Measurements from ENCODE around the gene RETREG2.

DNA sequence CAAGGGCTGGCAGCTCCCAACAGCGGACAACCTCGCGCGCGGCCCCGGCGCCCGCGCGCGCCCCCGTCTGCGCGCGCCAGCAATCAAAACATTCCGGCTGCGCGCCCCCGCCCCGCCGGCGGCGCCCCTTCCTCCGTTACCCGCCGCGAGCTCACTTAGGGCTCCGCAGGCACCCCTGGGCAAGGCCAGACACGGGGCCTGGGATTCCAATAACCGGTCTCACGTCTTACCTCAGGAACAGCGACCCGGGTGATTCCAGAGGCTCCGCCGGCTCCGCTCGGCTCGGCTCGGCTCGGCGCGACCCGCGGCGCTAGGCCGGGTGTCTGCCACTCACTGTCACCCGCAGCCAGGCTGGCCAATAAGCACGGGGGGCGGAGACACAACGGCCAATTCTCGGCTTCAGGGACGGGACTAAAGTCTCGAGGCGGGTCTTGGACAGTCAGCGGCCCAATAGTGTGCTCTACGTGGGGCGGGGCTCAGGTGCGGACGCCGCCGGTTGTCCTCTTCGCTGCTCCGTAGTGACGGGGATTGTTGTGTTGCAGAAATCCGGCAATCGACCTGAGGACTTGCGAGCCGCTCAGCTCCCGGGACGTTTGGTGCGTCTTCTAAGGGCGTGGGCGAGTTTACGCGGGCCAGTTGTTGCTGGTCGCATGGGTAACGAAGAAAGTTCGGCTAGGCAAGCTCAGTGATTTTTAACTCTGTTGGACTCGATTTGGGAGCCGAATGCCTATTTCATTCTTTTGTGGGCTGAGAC, 51.4 kb downstream of the RETREG2 start, which contains the start of the genes ANKZF1 and ATG9A:
- TF ChIP-seq, protein P1, sequence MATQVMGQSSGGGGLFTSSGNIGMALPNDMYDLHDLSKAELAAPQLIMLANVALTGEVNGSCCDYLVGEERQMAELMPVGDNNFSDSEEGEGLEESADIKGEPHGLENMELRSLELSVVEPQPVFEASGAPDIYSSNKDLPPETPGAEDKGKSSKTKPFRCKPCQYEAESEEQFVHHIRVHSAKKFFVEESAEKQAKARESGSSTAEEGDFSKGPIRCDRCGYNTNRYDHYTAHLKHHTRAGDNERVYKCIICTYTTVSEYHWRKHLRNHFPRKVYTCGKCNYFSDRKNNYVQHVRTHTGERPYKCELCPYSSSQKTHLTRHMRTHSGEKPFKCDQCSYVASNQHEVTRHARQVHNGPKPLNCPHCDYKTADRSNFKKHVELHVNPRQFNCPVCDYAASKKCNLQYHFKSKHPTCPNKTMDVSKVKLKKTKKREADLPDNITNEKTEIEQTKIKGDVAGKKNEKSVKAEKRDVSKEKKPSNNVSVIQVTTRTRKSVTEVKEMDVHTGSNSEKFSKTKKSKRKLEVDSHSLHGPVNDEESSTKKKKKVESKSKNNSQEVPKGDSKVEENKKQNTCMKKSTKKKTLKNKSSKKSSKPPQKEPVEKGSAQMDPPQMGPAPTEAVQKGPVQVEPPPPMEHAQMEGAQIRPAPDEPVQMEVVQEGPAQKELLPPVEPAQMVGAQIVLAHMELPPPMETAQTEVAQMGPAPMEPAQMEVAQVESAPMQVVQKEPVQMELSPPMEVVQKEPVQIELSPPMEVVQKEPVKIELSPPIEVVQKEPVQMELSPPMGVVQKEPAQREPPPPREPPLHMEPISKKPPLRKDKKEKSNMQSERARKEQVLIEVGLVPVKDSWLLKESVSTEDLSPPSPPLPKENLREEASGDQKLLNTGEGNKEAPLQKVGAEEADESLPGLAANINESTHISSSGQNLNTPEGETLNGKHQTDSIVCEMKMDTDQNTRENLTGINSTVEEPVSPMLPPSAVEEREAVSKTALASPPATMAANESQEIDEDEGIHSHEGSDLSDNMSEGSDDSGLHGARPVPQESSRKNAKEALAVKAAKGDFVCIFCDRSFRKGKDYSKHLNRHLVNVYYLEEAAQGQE (IDR thresholded peaks at IDR 0.05; ENCODE audit: borderline replicate concordance), result no peak
- peak; percentile 26 for TF ChIP-seq RAD21 (conservative IDR thresholded peaks at IDR 0.05)
- TF ChIP-seq, protein P2, sequence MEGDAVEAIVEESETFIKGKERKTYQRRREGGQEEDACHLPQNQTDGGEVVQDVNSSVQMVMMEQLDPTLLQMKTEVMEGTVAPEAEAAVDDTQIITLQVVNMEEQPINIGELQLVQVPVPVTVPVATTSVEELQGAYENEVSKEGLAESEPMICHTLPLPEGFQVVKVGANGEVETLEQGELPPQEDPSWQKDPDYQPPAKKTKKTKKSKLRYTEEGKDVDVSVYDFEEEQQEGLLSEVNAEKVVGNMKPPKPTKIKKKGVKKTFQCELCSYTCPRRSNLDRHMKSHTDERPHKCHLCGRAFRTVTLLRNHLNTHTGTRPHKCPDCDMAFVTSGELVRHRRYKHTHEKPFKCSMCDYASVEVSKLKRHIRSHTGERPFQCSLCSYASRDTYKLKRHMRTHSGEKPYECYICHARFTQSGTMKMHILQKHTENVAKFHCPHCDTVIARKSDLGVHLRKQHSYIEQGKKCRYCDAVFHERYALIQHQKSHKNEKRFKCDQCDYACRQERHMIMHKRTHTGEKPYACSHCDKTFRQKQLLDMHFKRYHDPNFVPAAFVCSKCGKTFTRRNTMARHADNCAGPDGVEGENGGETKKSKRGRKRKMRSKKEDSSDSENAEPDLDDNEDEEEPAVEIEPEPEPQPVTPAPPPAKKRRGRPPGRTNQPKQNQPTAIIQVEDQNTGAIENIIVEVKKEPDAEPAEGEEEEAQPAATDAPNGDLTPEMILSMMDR (IDR thresholded peaks at IDR 0.05; ENCODE audit: poor library complexity, severe bottlenecking), result peak; percentile 40
